ENCODE data around the gene CD74.

The CD74 gene

GRCh38 chr5:150408231-150408943 lies 4.3 kb downstream of the CD74 start:
- DNase-seq = no peak

- DNase-seq = no peak
Measured at GRCh38 chr5:150407096-150407720, 5.5 kb downstream of the CD74 start.

GRCh38 chr5:150406723-150407095 lies 6.0 kb downstream of the CD74 start:
- DNase-seq = no peak

- DNase-seq = no peak
Measured at GRCh38 chr5:150406103-150406722, 6.5 kb downstream of the CD74 start.

- DNase-seq = no peak
Measured at GRCh38 chr5:150404941-150405816, 7.5 kb downstream of the CD74 start.

GRCh38 chr5:150404535-150404934 lies 8.2 kb downstream of the CD74 start:
- DNase-seq = no peak

GRCh38 chr5:150404121-150404520 lies 8.6 kb downstream of the CD74 start:
- DNase-seq = no peak

- DNase-seq = no peak
Measured at GRCh38 chr5:150402901-150403342, 9.8 kb downstream of the CD74 start.

GRCh38 chr5:150402229-150402773 lies 10.4 kb downstream of the CD74 start:
- DNase-seq = no peak

- no peak for DNase-seq
Measured at GRCh38 chr5:150401376-150402228, 11.1 kb downstream of the CD74 start.

GRCh38 chr5:150401076-150401375 lies 11.7 kb downstream of the CD74 start:
- DNase-seq = no peak

GRCh38 chr5:150400316-150401075 lies 12.2 kb downstream of the CD74 start:
- no peak for DNase-seq

GRCh38 chr5:150399524-150400211 lies 13.0 kb downstream of the CD74 start:
- no peak for DNase-seq

- DNase-seq = no peak
Measured at GRCh38 chr5:150398722-150399523, 13.8 kb downstream of the CD74 start.

- no peak for DNase-seq
Measured at GRCh38 chr5:150397782-150398721, 14.7 kb downstream of the CD74 start.

- DNase-seq = no peak
Measured at GRCh38 chr5:150397146-150397781, 15.4 kb downstream of the CD74 start.

- DNase-seq = no peak
Measured at GRCh38 chr5:150396267-150396666, 16.4 kb downstream of the CD74 start.

- no peak for DNase-seq
Measured at GRCh38 chr5:150395688-150395975, 17.1 kb downstream of the CD74 start.

All from KG1 (cell line).